C4-2B (cell line): ENCODE data around the gene SLC10A7.

Experiments used
- CTCF ChIP-seq: fragments of 450-650 bp; conservative IDR thresholded peaks from 2 replicates; pipeline ENCODE4 v1.5.1; 2017; ENCODE audit warnings: mild to moderate bottlenecking
- ZFX ChIP-seq: fragments of 450-650 bp; IDR thresholded peaks from 2 replicates; pipeline ENCODE4 v1.6.1; 2017

GRCh38 chr4:146462251-146462650, 59.5 kb downstream of the SLC10A7 start:
- TF ChIP-seq CTCF (no peak), ZFX (no peak)
